ELR (cell line): Measurements from ENCODE around the gene AFG1L.
"Not testable (repeated sequence)": the region's sequence is repeated elsewhere in the genome, so short reads cannot be mapped to it uniquely, and the experiment has no call there.

ENCODE experiments used
- DNase-seq: peaks from one replicate; pipeline ENCODE4 v3.0.0-alpha.2; 2015; ENCODE audit warnings: low read depth

The AFG1L gene

DNA sequence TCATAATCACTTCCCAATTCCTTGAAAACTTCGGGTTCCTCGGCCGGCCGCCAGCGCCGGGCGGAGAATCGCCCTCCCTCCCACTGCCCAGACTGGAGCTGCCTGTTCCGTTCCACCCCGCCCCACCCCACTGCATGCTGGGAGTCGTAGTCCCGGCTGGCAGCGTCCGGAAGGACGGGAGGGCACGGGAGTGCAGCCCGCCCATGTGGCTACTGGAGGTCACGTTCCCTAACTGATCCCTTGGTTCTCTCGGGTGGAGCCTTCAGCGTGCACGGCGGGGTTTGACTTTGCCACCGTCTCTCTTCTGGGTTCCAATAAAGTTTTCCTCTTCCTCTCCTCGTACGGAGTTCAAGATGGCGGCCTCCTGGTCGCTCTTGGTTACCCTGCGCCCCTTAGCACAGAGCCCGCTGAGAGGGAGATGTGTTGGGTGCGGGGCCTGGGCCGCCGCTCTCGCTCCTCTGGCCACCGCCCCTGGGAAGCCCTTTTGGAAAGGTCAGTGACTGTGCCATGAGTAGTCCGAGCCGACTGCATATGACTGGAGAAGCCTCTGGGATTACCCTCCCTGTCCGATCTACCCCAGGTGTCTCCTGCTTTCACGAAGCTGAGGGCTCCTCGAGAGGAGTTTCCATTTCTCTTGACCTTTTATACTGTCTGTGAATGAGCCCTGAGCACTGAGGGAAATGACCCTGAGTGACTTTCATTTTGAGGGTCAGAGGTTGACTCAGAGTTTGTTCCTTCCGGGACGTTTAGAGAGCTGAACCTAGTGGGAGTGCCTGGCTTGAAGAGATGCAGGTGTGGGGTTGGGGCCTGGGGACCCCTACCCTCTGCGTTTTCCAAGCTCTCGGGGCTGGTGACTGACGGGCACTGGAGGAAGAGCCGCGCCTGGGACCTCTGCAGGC is at the start of gene AFG1L:
Gene AFG1L, plus strand, starts transcription at position 328 of the 899 bp plus-strand sequence. Its CDS starts 26 bp downstream, at position 354.
- peak; percentile 92 for DNase-seq

GRCh38 chr6:108245095-108245494 is 49.8 kb upstream of the AFG1L start:
- not testable (repeated sequence) for DNase-seq

DNA sequence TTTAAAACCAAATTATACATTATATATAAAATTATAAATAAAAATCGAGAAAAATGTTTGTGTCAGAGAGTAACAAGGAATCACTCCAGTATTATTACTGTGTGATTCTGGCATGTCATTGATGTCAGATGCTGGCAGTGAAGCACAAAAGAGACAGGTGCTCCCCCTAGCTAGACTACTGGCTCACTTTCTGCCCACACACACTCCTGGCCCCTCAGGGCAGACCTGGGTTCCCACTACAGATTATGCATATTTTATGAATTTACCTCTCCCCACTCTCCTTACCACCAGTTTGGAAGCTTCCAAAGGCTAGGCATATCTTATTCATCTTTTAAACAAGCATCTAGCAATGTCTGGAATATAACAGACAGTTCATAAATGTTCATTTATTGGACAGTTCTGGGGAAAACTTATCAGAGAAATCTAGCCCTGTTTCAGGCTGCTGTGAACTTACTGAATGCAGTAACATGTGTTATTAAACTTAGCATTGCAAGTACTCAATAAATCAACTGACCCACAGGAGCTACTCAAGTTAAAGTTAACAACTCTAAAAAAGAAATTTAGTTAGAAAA is 46.8 kb upstream of the AFG1L start:
- no peak for DNase-seq

DNA sequence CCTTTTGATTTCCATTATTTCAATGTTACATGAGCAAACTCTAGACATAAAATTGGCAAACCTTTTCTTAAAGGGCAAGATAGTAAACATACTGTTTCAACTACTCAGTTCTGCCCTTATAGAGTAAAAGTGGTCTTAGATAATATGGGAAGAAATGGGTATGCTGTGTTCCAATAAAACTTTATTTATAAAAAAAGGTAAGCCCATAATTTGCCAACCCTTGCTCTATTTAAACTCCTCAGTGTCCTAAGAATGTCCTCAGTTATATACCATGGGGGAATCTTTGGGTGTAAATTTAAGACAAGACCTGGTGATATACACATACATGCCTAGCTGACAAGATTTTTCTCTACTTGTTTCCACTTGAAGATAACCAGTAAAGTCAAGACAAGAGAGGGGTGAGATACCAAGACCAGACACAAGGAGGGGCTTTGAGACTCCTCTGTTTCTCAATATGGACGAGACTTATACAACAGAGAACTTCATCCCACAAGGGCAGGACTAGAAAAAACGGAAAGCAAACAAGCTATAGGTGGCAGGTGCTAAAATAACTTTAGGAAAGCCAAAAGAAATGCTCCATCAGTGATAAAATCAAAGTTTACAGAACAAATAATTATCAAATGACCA is 44.5 kb upstream of the AFG1L start:
- DNase-seq: peak; percentile 57

DNA sequence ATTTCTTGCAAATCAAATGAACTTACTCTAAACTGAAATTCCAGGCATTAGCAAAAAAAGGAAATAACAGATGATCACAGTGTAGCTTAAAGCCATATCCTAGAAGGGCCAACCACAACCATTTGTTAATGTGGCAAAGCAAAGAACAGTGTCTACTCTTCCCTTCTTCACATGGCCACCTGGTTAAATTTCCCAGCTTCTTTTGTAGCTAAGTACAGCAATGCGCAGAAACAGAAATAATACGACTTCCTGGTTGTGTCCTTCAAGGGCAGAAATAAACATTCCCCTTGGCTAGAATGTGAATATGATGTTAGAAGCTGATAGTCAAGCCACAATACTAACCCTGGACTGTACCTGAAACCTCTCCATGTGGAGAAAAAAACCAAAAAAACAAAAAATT is 43.6 kb upstream of the AFG1L start:
- DNase-seq: no peak

DNA sequence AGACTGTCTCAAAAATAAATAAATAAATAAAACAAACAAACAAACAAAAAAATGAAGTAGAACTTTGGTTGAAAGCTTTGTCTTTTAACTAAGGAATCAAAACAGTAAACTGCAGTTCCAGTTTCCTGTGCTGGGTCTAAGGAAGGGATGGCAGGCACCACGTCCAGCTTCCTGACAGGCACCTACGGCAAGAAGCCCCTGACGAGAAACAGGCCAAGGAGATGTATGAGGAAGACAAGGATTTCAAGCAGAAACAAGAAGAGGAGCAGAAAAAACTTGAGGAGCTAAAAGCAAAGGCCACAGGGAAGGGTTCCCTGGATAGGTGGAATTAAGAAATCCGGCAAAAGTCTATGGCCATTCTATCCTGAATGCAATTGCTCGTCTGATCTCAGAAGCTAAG is 42.8 kb upstream of the AFG1L start:
- no peak for DNase-seq

- no peak for DNase-seq
Measured at GRCh38 chr6:108253241-108253640, 41.6 kb upstream of the AFG1L start.

DNA sequence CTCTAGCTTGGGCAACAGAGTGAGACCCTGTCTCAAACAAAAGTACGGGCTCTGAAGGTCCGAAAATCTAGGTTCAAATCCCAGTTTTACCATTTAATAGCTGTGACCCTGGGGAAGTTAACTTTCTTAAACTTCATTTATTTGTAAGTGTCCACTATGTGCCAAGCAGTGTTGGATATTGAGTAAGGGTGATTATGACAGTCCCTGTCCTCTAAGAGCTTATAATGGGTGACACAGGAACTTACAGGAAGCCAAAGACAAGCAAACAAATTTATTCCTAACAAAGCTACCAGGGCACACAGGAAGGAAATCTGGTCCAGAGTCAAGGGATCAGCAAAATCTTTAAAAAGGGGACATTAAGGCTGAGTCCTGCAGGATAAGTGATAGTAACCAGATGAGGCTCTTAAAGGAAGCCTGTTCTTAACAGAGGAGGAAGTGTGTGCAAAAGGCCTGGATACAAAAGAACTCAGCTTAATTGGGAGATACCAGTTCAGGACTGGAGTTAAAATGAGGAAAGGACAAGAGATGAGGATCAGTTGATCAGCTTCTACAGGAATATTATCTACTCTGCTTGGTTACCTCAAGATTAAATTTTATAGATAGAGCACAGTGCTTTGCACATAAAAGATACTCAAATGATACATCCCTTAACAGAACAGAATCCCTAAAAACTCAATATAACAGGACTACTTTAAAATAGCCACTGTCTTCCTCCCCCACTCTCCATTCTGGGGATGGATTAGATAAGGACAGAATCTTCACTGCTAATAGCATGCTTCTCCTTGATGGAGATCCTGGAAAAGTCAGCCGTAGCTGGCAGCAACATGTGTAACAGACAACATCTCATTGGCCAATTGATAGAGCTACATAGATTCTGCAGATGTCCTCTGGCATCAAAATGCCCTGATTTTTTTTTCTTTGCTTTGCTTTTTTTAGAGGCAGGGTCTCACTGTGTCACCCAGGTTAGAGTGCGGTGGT is 40.1 kb upstream of the AFG1L start:
- DNase-seq: no peak

DNA sequence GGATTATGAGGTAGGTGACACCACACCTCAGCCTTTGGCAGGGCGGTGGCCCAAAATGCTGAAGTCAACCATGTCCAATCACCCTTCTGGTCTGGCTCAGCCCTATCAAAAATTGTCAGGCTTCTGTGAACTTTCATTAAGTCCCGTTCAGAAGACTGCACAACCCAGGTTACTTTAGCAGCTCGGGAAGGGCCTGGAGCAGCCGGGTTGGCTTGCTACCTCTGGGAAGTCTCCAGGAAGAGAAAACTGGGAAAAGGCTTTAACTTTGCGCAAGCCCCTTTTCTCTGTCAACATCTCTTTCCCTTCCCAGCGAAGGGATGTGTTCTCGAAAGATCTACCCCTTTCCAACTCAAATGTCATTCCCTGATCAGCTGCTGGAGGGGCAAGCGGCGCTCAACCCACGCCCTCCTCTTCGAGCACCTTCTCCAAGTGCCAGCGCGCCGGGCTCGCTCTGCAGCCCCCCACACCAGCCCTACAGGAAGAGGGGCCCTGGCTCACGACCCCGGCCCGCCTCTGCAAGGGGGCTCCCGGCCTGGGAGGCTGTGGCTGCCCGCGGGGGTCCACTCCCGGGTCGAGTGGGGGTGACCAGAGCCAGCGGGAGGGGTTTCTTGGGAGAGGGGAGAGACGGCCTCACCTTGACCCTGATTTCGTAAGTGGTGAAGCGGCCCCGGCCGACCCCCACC is 34.6 kb upstream of the AFG1L start:
- DNase-seq: peak; percentile 52

DNA sequence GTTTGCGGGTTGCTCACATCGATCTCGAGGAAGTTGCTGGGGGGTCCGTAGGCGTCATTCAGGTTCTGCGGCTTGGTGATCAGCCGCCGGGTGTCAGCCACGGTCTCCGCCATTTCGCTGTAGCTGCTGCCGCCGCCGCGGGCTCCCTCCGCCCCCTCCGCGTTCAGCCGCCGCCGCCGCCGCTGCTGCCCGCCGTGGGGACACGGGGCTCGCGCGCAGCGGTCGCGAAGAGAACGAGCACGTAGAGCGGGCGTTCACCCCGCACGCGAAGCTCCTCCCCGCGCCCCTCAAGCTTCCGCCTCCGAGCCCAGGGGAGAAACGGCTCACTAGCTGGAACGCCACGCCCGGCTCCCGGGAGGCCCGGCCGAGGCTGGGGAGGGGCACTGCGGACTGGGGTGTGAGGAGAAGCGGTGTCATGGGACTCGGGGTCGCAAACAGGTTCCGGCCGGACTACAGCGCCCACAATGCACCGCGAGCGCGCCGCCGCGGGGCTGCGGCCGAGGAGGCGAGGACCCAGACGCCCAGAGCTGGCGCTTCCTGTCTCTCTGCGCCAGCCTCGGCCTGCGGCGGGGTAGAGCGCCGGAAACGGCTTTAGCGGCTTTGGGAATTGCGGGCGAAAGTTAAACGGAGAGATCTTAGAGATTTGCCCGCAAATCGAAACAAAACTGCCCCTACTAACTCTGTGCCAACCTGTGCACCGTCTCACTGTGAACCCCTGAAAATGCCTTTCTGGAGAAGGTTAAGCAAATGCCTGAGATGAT is 33.9 kb upstream of the AFG1L start, which contains the start of gene SNX3:
Gene SNX3, minus strand, starts transcription at position 232 of the 761 bp plus-strand sequence. Its CDS starts 119 bp downstream, at position 113.
- DNase-seq: peak; percentile 96

DNA sequence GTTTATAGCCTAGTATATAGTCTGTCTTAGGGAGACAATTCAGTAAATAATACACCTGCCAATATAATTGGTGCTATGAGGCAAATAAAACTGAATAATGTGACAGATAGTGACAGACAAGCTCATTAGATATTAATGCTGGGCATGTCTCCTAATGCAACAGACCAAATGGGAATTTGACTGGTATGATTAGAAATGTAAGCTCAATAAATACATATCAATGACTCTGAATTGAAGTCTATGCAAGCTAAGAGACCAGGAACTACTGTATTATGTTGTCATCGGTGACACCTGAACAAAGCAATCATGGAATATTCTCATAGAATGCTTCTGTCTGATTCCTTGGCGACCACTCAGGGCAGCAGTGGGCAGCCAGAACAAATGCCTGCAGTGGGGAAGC is 31.5 kb upstream of the AFG1L start:
- DNase-seq: no peak

GRCh38 chr6:108268845-108269244 is 26.0 kb upstream of the AFG1L start:
- no peak for DNase-seq

DNA sequence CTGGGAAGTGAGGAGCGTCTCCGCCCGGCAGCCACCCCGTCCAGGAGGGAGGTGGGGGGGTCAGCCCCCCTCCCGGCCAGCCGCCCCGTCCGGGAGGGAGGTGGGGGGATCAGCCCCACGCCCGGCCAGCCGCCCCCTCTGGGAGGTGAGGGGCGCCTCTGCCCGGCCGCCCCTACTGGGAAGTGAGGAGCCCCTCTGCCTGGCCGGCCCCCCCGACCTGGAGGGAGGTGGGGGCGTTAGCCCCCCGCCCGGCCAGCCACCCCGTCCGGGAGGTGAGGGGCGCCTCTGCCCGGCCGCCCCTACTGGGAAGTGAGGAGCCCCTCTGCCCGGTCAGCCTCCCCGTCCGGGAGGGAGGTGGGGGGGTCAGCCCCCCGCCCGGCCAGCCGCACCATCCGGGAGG is 24.9 kb upstream of the AFG1L start:
- DNase-seq: not testable (repeated sequence)

DNA sequence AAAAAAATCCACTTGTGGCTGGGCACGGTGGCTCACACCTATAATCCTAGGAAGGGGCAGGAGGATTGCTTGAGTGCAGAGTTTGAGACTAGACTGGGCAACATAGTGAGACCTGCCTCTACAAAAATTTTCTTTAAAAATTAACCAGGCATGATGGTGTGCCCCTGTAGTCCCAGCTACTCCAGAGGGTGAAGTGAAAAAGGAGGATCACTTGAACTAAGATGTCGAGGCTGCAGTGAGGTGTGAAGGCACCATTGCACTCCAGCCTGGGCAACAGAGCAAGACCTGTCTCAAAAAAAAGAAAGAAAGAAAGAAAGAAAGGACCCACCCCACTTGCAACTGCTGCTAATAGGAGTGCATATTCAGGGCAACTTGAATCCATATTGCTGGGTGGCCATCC is 20.3 kb upstream of the AFG1L start:
- DNase-seq: no peak

DNA sequence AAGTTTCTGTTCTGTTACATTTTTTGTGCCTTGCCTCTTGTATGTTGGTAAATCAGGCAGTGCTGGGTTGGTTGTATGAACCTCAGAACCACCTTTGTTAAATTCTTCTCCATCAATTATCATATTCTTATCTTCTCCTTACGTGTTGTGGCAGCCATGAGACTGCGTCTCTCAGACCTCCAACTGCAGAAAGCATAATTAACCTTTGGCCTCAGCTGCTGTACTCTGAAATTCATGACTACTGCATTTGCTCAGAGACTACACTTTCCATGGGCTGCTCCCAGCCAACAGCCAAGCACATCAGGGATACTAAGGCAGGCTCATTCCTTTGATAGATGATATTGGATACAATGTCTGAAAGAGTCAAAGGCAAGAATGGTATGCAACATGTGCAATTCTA is 18.9 kb upstream of the AFG1L start:
- no peak for DNase-seq

DNA sequence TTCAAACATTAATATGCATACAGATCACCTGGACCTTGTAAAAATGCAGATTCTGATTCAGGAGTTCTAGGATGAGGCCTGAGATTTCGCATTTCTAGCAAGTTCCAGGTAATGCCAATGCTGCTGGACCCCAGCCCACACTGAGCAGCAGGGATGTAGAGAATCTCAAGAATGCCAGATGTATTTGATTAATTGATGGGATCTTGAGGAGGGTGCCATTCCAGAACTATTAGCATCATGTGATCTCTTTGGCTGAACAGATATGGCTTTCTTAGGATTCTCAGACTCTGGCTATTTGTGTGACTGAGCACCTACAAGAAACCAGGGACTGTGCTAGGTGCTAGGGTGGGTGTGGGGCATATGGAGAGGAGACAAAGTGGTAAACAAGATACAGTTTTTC is 17.6 kb upstream of the AFG1L start:
- DNase-seq: no peak

GRCh38 chr6:108277831-108278230 is 17.0 kb upstream of the AFG1L start:
- DNase-seq: peak; percentile 12

- no peak for DNase-seq
Measured at GRCh38 chr6:108285381-108285780, 9.5 kb upstream of the AFG1L start.

- no peak for DNase-seq
Measured at GRCh38 chr6:108286366-108286765, 8.5 kb upstream of the AFG1L start.

DNA sequence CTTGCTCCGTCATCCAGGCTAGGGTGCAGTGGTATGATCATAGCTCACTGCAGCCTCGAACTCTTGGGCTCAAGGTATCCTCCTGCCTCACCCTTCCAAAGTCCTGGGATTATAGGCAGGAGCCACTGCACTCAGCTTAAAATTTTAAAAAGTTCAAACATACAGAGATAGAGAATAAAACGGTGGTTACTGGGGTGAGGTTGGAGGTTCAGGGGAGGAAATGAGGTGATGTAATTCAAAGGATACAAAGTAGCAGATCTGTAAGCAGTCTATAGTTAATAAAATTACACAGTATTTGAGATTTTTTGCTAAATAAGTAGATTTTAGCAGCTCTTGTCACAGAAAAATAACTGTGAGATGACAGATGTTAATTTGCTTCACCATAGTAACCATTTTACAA is 7.5 kb upstream of the AFG1L start:
- DNase-seq: no peak
